Common myeloid progenitor, CD34-positive (primary cell): ENCODE measurements around the gene STIM1.

Source experiments
- CTCF ChIA-PET: fragments of 350-600 bp; sonication (Branson Sonifier 250); formaldehyde crosslinking; loops from one replicate; lab custom pipeline; 2021; ENCODE audit warnings: antibody characterized with exemption; lab: Charles Lee
- POLR2A ChIA-PET: fragments of 350-600 bp; sonication (Branson Sonifier 250); formaldehyde crosslinking; loops from one replicate; lab custom pipeline; 2021; ENCODE audit warnings: antibody characterized with exemption; lab: Charles Lee
- DNase-seq, 3 donors: peaks; one replicate each; pipeline versions ENCODE4 v3.0.0 to v3.0.0-alpha.2; 2013
- H3K27ac ChIP-seq, 2 experiments: 1 replicate in 1 of 2; 2 replicates in 1 of 2; pipeline ENCODE4 v1.7.0; 2013; ENCODE audit warnings: inconsistent platforms in 2 of 2, low read length in 2 of 2, mild to moderate bottlenecking in 2 of 2, low read depth in 1 of 2, moderate library complexity in 1 of 2; ENCODE audit not compliant: severe bottlenecking in 2 of 2, insufficient read depth in 1 of 2, poor library complexity in 1 of 2
- H3K27me3 ChIP-seq, 5 experiments: replicated peaks in 2 of 5; 1 replicate in 3 of 5; 2 replicates in 2 of 5; pipeline versions ENCODE4 v1.6.1 to v1.7.0; 2013; ENCODE audit warnings: low read length in 4 of 5, mild to moderate bottlenecking in 2 of 5, moderate library complexity in 2 of 5, inconsistent platforms in 1 of 5; ENCODE audit not compliant: insufficient read depth in 5 of 5, control insufficient read depth in 4 of 5
- H3K36me3 ChIP-seq, 4 experiments: 1 replicate in 2 of 4; 2 replicates in 2 of 4; pipeline versions ENCODE4 v1.6.1 to v1.7.0; 2013; ENCODE audit warnings: low read length in 3 of 4, control low read depth in 1 of 4, mild to moderate bottlenecking in 1 of 4; ENCODE audit not compliant: control insufficient read depth in 4 of 4, insufficient read depth in 4 of 4
- H3K4me1 ChIP-seq, 4 experiments: 1 replicate in 3 of 4; 2 replicates in 1 of 4; pipeline versions ENCODE4 v1.6.1 to v1.7.1; 2013; ENCODE audit warnings: low read length in 3 of 4, mild to moderate bottlenecking in 3 of 4, control low read depth in 1 of 4, inconsistent platforms in 1 of 4, moderate library complexity in 1 of 4; ENCODE audit not compliant: control insufficient read depth in 4 of 4, insufficient read depth in 4 of 4; ENCODE audit errors: control extremely low read depth in 1 of 4
- H3K4me3 ChIP-seq, 7 experiments: 1 replicate in 4 of 7; 2 replicates in 3 of 7; pipeline versions ENCODE4 v1.5.1 to v1.7.0; 2013; ENCODE audit warnings: mild to moderate bottlenecking in 7 of 7, low read length in 6 of 7, moderate library complexity in 6 of 7, inconsistent platforms in 2 of 7, low read depth in 2 of 7, control low read depth in 1 of 7; ENCODE audit not compliant: insufficient read depth in 4 of 7, control insufficient read depth in 1 of 7; ENCODE audit errors: extremely low read depth in 1 of 7
- H3K9me3 ChIP-seq, 5 experiments: 1 replicate in 4 of 5; 2 replicates in 1 of 5; pipeline versions ENCODE4 v1.6.1 to v1.7.1; 2013; ENCODE audit warnings: low read length in 4 of 5, mild to moderate bottlenecking in 2 of 5, inconsistent platforms in 1 of 5, low read depth in 1 of 5, moderate library complexity in 1 of 5; ENCODE audit not compliant: control insufficient read depth in 4 of 5, insufficient read depth in 2 of 5; ENCODE audit errors: control extremely low read depth in 1 of 5
- WGBS: methylation state at CpG from one replicate; pipeline ENCODE4 v1.1.5; 2013; ENCODE audit not compliant: insufficient coverage; 5-methylcytosine and 5-hydroxymethylcytosine counted together

Gene STIM1

GRCh38 chr11:3866206-3866605 lies 10.7 kb downstream of the STIM1 start:
- peaks cover 38 to 73% (median 61%) of the 10 kb centered on the region in 4 experiments for H3K4me1 ChIP-seq
- no peaks in the 10 kb centered on the region for H3K36me3 ChIP-seq
- peak in 1 of 3 donors; percentile 51 for DNase-seq
- peak overlapping the region in 1 of 7 experiments; percentile 45 for H3K4me3 ChIP-seq
- no peaks in the 10 kb centered on the region for H3K27me3 ChIP-seq
- peak overlapping the region in 1 of 2 experiments; percentile 75 for H3K27ac ChIP-seq
- ChIA-PET CTCF (interaction anchor here (0.8 to 11.7 kb wide), 3 partner anchors 9 to 24 kb away, joined by 4 to 168 read pairs (median 4); partner anchors contain the start of gene STIM1), POLR2A (interaction anchor here (0.6 to 1.2 kb wide), 2 partner anchors 13 to 76 kb away, joined by 3 read pairs; no protein-coding TSS in a partner anchor)
- H3K9me3 ChIP-seq = peaks cover 0 to 2% (median 0%) of the 10 kb centered on the region in 5 experiments
- WGBS = 58% methylated on average over 4 of the region's 5 CpGs

GRCh38 chr11:3866836-3867208 lies 11.4 kb downstream of the STIM1 start:
- ChIA-PET POLR2A (no interaction called here), CTCF (interaction anchor here (0.8 to 11.7 kb wide), 5 partner anchors 8 to 206 kb away, joined by 3 to 168 read pairs (median 4); partner anchors contain the start of gene STIM1)
- Histone ChIP-seq H3K27ac (peak overlapping the region in 1 of 2 experiments; percentile 75), H3K36me3 (no peaks in the 10 kb centered on the region), H3K4me1 (peaks cover 40 to 73% (median 60%) of the 10 kb centered on the region in 4 experiments), H3K4me3 (no peak overlapping the region), H3K9me3 (peaks cover 0 to 2% (median 0%) of the 10 kb centered on the region in 5 experiments), H3K27me3 (no peaks in the 10 kb centered on the region)
- no peak for DNase-seq

- POLR2A ChIA-PET = interaction anchor here (0.5 to 1.3 kb wide), 3 partner anchors 9 to 25 kb away, joined by 3 read pairs; no protein-coding TSS in a partner anchor
- 35% methylated on average over 6 of the region's 6 CpGs for WGBS
- DNase-seq = peak in 1 of 3 donors; percentile 33
- peaks cover 0 to 2% (median 0%) of the 10 kb centered on the region in 5 experiments for H3K9me3 ChIP-seq
- CTCF ChIA-PET = interaction anchor here (0.9 to 11.7 kb wide), 6 partner anchors 10 to 206 kb away, joined by 3 to 168 read pairs (median 4); partner anchors contain the start of gene STIM1
- H3K36me3 ChIP-seq = no peaks in the 10 kb centered on the region
- peak overlapping the region in 2 of 7 experiments; percentile 8 to 28 for H3K4me3 ChIP-seq
- peaks cover 36 to 72% (median 56%) of the 10 kb centered on the region in 4 experiments for H3K4me1 ChIP-seq
- H3K27ac ChIP-seq = peak overlapping the region; percentile 9 to 75
- no peaks in the 10 kb centered on the region for H3K27me3 ChIP-seq
Observed at GRCh38 chr11:3867209-3868091, 12.0 kb downstream of the STIM1 start.

GRCh38 chr11:3873712-3874349 lies 18.4 kb downstream of the STIM1 start:
- DNase-seq = no peak
- 92% methylated on average over 1 of the region's 2 CpGs for WGBS
- peaks cover 0 to 2% (median 0%) of the 10 kb centered on the region in 5 experiments for H3K9me3 ChIP-seq
- H3K27ac ChIP-seq = no peak overlapping the region
- CTCF ChIA-PET = interaction anchor here (0.6 to 11.7 kb wide), 10 partner anchors 8 to 199 kb away, joined by 3 to 168 read pairs (median 4); partner anchors contain the start of gene STIM1
- peaks cover 17 to 52% (median 32%) of the 10 kb centered on the region in 4 experiments for H3K4me1 ChIP-seq
- no peak overlapping the region for H3K4me3 ChIP-seq
- peaks cover 0 to 3% (median 0%) of the 10 kb centered on the region in 4 experiments for H3K36me3 ChIP-seq
- POLR2A ChIA-PET = no interaction called here
- H3K27me3 ChIP-seq = no peaks in the 10 kb centered on the region

- Histone ChIP-seq H3K36me3 (peaks cover 0 to 3% (median 0%) of the 10 kb centered on the region in 4 experiments), H3K9me3 (no peaks in the 10 kb centered on the region), H3K4me3 (no peak overlapping the region), H3K4me1 (peaks cover 30 to 68% (median 46%) of the 10 kb centered on the region in 4 experiments), H3K27ac (no peak overlapping the region), H3K27me3 (no peaks in the 10 kb centered on the region)
- WGBS = no CpG with 5 or more reads among the region's 3 CpGs
- POLR2A ChIA-PET = interaction anchor here (0.8 to 2.6 kb wide), 3 partner anchors 9 to 21 kb away, joined by 3 to 7 read pairs (median 3); partner anchors contain the start of gene STIM1
- CTCF ChIA-PET = interaction anchor here (0.8 to 5.1 kb wide), 3 partner anchors 14 to 196 kb away, joined by 3 to 35 read pairs (median 6); partner anchors contain the start of gene STIM1
- no peak for DNase-seq
Observed at GRCh38 chr11:3876613-3877012, 21.1 kb downstream of the STIM1 start.

GRCh38 chr11:3877364-3878257 lies 22.1 kb downstream of the STIM1 start:
- CTCF ChIA-PET = interaction anchor here (0.6 to 5.1 kb wide), 16 partner anchors 9 to 196 kb away, joined by 3 to 35 read pairs (median 4); partner anchors contain the start of gene STIM1
- POLR2A ChIA-PET = interaction anchor here (0.8 to 2.6 kb wide), 3 partner anchors 9 to 22 kb away, joined by 3 to 7 read pairs (median 3); partner anchors contain the start of gene STIM1
- Histone ChIP-seq H3K27me3 (no peaks in the 10 kb centered on the region), H3K36me3 (peaks cover 0 to 3% (median 0%) of the 10 kb centered on the region in 4 experiments), H3K4me3 (no peak overlapping the region), H3K27ac (no peak overlapping the region), H3K4me1 (peaks cover 26 to 62% (median 45%) of the 10 kb centered on the region in 4 experiments), H3K9me3 (no peaks in the 10 kb centered on the region)
- no peak for DNase-seq
- 98% methylated on average over 4 of the region's 8 CpGs for WGBS
